Femur (tissue), 1 donor: ENCODE data around the gene NKTR.

ENCODE experiments used
- DNase-seq: peaks from one replicate; pipeline ENCODE4 v3.0.0-alpha.2; 2017

Gene NKTR

DNA sequence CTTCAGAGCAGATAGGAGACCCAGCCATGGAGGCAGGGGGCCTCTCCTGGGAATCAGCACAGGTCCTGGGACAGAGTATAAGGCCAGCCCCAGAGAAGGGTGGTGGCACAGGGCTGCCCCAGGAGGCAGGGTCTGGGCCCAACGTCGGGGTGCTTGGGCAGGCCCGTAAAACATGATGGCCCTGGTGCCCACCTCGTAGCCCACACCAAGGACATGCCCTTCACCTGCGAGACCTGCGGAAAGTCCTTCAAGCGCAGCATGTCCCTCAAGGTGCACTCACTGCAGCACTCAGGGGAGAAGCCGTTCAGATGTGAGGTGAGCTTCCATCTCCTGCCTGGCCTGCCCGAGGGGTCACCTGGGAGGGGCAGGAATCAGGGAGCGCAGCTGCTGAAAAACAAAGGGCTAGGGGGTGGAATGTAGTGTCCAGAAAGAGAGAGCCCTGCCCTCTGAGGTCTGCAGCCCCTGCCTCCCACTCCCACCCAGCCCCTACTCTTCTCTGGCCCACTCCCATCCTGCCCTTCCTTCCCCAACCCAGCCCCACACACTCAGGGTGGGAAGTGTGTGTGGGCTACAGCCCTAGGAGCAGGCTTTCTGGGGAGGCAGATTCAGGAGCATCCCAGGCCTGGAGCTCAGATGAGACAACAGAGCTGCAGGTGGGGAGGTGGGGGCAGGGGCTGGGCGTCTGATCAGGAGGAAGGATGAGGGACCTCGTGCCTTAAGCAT lies 62.5 kb downstream of the NKTR start:
- no peak for DNase-seq

DNA sequence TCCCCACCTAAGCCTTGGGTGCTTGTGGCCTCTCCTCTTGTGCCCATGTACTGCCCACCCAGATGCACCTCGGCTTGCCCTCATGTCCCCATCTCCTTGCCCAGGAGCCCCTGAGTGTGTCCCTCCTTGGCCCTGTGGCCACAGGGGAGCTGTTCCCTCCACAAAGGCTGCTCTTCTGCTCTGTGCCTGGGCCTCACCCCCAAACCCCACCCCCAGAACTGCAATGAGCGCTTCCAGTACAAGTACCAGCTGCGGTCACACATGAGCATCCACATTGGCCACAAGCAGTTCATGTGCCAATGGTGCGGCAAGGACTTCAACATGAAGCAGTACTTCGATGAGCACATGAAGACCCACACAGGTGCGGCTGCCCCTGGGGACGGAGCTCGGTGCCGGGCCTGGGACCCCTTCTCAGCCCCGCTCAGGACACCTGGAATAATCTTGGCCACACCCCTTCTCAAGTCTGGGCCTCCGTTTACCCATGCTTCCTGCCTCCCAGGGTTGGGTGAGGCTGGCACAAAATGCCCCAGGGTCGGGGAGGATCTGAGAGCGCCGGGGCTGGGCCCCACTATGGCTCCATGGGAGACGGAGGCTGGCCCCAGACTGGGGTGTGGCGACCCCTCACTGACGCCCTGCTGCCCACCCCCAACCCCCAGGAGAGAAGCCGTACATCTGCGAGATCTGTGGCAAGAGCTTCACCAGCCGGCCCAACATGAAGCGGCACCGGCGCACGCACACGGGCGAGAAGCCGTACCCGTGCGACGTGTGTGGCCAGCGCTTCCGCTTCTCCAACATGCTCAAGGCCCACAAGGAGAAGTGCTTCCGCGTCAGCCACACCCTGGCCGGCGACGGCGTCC lies 63.3 kb downstream of the NKTR start:
- DNase-seq: peak; percentile 37

DNA sequence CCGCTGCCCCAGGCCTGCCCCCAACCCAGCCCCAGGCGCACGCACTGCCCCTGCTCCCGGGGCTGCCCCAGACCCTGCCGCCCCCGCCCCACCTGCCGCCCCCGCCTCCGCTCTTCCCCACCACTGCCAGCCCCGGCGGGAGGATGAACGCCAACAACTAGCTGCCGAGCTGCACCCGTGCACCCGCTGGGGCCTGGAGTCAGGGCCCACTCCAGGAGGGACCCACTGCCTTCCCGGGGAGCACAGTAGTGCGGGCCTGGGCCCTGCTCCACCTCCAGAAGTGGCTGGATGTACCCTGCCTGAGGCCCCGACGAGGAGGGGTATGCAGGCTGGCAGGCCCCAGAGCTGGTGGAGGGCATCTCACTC lies 63.9 kb downstream of the NKTR start:
- DNase-seq: no peak

DNA sequence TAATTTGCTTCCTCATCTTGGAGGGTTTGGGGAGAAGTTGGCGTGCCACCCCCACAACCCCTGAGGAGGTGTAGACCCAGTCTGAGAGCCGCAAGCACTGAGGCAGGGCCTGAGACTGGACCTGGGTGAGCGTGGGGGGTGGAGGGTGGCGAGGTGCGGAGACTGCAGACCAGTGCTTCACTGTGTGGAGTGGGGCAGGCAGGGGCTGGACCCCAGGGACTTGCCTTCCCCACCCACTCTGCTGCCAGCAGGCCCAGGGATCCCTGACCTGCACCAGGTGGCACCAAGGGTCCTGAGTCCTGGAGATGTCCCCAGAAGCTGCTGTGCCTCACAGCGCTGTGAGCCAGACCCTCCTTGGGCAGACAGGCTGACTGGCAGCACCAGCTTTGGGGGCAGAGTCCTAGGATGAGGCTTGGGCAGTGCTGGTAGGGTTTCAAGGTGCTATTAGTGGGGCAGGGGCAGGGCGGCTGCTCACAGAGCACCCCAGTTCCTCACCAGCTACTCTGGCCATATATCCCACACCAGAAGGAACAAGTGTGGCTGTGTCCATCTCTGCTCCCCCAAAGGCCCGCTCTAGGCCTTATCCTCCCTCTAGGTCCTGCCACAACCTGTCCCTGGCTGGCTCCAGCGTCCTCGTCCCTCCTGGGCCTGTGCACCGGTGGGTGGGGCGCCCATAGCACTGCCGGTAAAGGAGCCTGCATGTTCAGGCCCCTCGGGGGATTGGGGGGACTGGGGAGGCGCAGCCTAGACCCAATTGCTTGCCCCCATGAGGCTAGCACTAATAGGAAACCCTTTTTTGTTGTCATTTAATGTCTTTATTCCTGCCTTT lies 64.8 kb downstream of the NKTR start:
- DNase-seq: no peak

DNA sequence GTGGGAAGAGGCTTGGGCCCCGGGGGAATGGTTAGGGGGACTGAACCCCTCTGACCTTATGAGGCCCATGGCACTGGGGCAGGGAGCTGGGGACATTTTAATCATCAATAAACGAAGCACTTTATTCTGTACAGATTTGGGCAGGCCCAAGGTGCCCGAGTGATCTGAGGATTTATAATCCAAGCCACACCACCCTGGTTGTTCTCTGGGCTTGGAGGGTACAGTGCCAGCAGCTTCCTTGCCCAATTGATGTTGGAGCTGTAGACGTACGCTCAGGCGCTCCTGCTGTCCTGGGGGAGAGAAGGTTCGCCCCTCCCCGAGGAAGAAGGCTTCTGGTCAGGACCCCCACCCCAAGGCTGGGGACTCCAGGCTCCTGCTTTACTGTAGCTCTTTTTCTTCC lies 65.5 kb downstream of the NKTR start:
- DNase-seq: no peak

DNA sequence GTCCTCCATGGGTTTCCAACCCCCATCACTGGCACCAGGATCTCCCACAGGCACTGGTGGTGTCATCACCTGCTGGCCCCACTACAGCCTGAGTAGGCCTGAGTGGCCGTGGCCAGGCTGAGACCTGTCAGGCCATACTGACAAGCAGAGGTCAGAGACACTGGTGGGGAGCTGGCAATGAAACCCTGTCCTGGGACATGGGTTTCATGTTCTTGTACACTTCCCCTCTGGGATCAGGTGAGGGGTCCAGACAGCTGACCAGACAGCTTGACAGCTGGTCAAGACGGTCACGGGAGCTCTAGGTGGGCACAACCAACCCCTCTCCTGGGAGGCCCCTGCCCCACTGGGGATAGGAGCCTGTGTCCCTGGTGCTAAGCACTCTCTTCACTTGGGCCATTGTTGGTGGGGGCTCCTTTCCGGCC lies 66.1 kb downstream of the NKTR start:
- DNase-seq: no peak

DNA sequence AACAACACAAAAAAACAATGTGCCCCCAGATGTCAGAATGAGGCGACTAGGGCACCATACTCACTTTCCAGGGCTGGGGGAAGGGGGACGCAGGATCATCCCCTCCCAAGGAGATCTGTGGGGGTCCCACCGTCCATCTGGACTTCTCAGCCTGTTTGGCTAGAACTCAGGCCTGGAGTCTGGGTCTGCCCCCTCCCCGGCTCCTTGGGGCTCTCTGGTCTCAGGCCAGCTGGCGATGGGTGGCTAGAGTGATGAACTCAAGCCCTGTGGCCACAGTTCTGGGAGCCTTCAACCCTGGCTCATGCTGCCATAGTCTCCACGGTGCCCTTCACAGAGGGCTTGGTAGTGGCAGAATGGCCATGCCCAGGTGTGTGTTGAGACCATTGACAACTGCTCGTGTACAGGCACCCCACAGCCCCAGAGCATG lies 66.6 kb downstream of the NKTR start:
- no peak for DNase-seq

DNA sequence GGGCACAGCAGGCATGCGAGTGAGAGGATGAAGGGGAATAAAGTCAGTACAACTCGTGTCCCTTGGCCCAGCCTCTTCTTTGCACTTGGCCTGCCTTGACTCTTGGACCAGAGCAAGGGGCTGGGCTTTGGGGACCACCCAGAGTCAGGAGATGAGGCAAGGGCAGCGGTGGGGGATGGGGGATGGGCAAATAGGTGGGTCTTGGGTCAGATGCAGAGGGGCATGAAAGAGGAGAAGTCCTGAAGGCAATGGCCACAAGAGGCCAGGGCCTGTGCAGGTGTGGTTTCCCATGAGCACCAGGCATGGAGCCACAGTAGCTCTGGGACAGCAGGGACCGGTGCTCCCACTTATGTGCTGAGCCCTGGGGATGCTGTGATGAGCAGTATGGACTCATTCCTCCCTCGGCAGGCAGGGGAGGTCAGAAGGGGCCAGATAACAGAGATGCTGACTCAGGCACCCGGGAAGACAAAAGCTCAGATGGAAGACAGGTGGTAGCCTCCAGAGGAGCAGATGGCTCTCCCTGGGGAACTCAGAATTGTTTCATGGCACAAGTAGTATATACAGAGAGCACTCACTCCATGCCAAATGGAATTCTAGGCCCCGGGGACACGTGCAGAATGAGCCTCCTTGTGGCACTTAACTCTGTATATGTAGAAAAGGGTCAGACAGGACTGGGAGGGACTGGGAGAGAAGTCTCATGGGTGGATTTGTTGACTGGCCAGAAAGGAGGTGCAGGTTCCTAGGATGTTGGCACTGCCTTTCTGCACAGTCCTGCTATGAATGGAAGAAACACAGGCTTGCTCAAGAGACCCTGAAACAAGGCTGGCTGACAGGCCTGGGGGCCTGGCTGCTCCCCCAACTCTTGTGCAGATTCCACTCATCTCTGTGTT lies 67.3 kb downstream of the NKTR start:
- DNase-seq: no peak

DNA sequence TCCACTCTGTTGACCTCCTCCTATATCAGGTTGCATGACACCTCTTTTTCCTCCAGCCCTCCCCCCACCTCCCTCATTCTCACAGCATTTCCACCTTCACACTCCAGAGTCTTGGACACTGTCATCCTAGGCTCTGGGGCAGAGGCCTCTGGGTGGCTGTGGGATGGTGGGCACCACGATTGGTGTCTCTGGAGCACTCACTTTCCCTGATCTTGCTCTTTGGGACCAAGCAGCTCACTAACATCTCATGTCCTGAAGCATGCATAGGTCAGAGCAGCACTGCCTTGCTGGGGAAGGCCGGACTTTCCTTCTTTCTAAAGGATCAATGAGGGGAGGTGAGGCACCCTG lies 67.9 kb downstream of the NKTR start:
- DNase-seq: no peak

DNA sequence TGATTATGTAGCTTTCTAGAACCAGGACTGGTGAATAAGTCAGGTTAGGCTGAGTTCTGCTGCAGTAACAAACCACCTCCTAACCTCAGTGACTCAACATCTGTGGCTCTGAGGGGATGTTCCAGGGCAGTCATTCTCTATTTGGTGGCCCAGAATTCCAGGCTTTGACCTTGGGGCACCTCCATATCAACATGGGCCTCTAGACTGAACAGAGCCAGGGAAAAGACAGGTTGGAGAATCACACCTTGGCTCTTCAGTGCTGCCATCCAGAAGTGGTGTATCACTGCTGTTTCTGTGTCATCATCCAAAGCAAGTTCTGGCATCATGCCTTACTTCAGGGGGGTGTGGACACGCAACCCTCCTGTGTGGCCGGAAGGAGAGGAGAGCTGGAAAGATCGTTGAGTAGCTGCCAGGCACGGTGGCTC lies 68.3 kb downstream of the NKTR start:
- DNase-seq: no peak

DNA sequence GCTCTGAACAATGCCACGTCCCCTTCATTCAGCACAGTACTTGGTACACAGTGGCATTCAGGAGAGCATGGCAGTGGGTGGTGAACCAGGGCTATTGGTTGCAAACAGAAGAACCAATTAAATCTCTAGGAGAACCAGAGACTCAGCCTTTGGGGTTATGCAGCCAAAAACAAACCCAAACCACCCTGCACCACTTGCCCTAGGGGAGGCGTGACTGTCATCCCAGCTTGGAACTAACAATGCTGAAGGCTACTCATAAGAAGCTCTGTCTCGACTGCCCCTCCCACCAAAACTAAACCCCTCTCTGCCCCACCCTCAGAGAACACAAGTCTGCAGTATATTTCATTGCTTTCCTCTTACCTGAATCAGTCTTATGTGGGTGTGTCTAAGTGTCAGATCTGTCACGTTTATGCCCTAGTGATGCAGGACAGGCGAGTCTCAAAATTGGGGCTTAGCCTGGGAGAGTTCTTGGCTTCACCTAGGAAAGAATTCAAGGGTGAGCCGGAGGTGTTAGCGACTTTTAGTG lies 69.6 kb downstream of the NKTR start:
- DNase-seq: no peak

DNA sequence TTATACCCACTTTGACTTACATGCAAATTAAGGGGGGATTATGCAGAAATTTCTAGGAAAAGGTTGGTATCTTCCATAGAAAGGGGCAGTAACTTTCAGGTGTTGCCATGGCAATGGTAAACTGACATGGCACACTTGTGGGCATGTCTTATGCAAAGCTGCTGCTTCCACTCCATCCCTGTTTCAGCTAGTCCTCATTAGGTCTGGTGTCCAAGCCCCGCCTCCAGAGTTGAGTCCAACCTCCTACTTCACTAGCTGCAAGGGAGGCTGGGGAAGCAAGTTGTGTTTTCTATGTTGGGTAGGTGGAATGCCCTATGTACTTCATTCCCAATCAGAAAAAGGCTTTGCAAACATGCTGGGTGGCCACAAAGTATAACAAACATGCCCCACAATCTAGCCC lies 70.2 kb downstream of the NKTR start:
- no peak for DNase-seq

DNA sequence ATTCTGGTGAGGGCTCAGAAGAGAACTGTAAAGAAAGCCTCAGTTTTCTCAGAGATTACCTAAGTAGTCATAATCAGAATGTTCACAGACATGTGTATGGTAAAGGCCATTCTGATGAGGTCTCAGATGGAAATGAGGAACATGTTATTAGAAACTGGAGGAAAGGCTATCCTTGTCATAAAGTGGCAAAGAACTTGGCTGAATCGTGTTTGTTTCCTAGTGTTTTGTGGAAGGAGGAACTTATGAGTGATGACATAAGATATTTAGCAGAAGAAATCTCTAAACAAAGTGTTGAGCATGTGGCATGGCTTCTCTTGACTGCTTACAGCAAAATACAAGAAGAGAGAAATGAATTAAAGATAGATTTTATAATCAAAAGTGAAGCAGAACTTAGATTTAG lies 72.0 kb downstream of the NKTR start:
- DNase-seq: no peak

DNA sequence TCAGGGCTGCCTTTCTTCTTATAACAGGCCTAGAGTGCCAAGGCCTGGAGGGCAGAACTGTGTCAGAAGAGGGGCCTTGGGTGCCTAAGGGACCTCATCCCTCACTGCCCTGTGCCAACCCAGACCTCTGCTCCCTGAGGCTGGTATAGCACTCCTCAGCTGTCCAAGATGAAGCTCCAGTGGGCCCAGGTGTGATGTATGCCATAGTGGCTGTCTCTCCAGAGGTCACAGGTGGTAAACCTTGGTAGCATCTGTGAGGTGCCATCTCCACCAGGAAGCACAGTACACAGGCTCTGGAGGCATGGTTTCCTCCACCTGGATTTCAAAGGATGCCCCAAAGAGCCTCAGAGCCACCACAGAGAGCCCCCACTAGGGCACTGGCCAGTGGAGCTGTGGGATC lies 72.6 kb downstream of the NKTR start:
- no peak for DNase-seq

DNA sequence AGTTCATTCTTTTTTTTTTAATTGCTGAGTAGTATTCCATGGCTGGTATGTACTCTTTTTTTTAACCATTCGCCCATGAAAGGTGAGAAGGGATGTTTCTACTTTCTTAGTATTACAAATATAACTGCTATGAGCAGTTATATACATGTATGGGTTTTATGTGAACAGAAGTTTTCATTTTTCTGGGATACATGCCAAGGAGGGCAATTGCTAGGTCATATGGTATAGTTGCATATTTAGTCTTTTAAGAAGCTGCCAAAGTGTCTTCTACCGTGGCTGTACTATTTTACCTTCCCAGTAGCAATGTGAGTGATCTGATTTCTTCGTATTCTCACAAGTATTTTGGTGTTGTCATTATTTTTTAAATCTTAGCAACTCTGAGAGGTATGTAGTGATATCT lies 73.7 kb downstream of the NKTR start:
- DNase-seq: no peak

DNA sequence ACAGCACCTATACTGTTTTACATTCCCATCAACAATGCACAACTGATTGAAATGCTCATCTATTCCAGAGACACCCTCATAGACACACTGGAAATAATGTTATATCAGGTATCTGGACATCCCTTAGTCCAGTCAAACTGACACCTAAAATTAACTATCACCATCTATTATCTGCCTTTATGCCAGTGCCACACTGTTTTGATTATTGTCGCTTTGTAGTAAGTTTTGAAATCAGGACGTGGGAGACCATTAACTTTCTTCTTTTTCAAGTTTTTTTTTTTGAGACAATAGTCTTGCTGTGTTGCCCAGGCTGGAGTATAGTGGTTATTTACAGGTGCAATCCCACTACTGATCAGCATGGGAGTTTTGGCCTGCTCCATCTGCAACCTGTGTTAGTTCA lies 75.4 kb downstream of the NKTR start:
- no peak for DNase-seq

DNA sequence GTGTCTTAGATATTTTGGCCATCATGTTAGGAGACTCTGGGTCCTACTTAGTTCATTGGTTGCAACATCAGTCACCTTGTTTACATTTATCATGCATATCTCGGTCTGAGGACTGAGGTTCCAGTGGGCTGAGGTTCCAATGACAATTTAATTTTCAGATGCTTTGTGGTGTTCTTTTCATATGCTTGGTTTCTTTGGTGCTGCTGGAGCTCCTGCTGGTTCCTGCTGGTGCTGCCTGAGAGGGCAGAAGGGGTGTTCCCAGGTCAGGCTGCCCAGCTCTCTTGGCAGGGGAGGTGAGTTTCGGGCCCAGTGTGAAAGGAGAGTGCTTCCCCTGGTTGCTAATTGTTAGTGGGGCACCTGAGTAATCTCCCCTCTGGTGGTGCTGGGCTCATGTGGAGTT lies 78.0 kb downstream of the NKTR start:
- no peak for DNase-seq

DNA sequence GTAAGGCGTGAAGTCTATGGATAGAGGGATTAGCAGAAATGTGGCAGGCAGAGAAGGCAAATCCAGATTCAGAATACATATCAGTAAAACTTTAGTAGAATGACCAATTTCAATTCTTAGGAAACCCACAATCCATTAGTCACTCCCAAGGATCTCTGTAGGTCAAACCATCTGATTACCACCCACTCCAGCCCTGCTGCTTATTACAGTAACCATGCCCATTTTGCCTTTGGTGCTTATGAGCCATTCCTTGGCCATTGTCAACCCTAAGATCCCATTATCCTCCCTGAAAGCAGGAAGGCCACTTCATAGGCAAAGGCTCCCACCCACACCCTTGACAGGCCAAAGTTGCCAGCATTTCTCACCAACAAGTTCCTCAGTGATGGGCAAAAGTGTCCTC lies 79.8 kb downstream of the NKTR start:
- DNase-seq: no peak

DNA sequence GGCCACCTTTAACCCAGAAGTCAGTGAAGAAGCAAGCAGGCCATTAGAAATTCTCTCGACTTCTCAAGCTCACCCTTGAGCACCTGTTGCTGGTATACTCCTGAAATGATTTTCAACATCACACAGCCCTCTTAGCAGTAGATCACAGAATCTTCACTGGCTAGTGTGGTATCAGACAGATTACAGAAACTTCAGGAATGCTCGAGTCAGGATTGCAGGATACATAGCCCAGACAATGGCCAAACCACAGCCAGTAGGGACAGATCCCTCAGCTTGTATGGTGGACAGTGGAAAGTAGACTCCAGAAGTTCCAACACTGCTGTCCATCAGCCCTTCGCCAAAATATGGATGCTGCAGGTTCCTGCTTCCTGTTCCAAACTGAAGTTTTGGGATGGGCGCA lies 80.3 kb downstream of the NKTR start:
- no peak for DNase-seq

DNA sequence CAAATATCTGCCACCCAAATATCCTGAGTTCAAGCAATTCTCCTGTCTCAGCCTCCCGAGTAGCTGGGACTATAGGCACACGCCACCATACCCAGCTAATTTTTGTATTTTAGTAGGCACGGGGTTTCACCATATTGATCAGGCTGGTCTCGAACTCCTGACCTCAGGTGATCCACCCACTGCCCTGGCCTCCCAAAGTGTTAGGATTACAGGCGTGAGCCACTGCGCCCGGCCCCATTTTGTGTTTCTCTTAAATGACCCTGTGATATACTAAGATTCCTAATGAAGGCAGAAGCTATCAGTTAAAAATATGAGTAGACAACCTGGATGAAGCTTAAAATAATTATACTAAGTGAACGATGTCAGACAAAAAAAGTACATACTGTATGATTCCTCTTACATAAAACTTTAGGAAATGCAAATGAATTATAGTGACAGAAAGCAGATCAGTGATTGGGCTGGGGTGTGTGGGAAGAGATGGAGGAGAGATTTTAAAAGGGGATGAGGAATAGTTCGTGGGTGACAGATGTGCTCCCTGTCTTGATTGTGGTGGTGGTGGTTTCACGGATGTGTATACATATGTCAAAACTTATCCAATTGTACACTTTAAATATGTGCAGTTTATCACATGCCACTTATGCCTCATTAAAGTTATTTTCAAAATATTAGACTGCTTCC lies 81.0 kb downstream of the NKTR start:
- no peak for DNase-seq

DNA sequence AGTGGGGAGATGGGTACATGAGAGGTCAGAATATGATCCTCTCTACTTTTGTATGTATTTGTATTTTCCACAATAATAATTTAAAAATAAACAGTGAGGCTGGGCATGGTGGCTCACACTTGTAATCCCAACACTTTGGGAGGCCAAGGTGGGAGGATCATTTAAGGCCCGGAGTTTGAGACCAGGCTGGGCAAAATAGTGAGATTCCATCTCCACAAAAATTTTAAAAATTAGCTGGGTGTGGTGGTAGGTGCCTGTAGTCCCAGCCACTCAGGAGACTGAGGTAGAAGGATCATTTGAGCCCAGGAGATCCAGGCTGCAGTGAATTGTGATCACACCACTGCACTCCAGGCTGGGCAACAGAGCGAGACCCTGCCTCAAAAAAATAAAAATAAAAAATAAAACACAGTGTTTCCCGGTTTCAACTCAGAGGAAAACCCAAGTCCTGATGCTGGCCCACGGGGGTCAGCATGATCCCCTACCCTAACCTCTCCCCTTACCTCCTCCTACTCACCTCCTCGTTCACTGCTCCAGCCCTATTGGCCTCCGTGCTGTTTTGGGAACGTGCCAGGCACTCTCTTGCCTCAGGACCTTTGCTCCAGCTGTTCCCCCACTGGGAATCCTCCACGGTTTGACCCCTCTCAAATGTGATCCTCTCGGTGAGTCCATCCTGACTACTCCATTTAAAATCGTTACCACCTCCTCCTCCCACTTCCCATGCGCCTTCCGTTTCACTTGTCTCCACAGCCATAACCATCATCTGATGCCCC lies 82.0 kb downstream of the NKTR start:
- DNase-seq: no peak
